Measurements from ENCODE around the gene KLHDC7B.

DNA sequence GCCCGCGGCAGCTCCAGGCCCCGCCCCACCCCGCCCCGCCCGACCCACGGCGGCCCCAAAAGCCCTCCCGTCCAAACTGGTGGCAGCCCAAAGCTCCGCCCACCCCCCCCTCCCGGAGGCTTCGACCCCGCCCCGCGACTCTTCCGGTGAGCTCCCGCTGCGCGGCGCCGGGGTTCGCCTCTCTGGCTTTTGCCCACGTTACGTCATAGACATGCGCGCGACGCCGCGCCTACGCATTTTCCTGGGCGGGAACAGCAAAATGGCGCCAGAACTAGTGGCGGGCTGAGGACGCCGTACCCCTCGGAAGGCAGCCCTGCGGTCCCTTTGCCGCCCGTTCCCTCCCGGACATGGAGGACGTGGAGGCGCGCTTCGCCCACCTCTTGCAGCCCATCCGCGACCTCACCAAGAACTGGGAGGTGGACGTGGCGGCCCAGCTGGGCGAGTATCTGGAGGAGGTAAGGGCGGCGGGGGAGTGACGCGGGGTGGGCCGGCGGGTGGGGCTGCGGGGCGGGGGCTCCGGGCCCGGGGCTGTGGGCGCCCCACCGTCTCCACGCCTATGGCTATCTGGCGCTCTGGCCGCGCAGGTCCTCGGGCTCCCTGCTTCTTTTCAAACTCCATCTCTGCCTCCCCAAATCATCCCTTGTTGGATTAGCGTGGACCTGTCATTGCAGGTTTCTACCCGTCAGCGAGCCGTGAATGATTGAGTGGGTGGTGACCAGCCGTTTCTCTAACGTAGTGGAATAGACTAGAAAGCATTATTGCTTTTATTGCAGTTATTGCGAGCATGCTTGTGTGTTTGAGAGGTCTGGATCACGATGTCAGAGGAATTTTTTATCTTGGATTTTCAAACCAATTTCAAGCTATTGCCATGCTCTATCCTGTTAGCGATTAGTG, 37.5 kb upstream of the KLHDC7B start, which contains the start of gene NCAPH2:
- TF ChIP-seq, protein P1, sequence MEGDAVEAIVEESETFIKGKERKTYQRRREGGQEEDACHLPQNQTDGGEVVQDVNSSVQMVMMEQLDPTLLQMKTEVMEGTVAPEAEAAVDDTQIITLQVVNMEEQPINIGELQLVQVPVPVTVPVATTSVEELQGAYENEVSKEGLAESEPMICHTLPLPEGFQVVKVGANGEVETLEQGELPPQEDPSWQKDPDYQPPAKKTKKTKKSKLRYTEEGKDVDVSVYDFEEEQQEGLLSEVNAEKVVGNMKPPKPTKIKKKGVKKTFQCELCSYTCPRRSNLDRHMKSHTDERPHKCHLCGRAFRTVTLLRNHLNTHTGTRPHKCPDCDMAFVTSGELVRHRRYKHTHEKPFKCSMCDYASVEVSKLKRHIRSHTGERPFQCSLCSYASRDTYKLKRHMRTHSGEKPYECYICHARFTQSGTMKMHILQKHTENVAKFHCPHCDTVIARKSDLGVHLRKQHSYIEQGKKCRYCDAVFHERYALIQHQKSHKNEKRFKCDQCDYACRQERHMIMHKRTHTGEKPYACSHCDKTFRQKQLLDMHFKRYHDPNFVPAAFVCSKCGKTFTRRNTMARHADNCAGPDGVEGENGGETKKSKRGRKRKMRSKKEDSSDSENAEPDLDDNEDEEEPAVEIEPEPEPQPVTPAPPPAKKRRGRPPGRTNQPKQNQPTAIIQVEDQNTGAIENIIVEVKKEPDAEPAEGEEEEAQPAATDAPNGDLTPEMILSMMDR (IDR thresholded peaks at IDR 0.05) = no peak
- TF ChIP-seq SIN3A (IDR thresholded peaks at IDR 0.05; ENCODE audit: borderline replicate concordance, insufficient read depth, low read depth, low read length) = no peak
- TF ChIP-seq POLR2AphosphoS5 (IDR thresholded peaks at IDR 0.05; ENCODE audit: low read depth, low read length) = peak; percentile 61; the same call in 1 of the 2 replicates
- TF ChIP-seq, protein P2, sequence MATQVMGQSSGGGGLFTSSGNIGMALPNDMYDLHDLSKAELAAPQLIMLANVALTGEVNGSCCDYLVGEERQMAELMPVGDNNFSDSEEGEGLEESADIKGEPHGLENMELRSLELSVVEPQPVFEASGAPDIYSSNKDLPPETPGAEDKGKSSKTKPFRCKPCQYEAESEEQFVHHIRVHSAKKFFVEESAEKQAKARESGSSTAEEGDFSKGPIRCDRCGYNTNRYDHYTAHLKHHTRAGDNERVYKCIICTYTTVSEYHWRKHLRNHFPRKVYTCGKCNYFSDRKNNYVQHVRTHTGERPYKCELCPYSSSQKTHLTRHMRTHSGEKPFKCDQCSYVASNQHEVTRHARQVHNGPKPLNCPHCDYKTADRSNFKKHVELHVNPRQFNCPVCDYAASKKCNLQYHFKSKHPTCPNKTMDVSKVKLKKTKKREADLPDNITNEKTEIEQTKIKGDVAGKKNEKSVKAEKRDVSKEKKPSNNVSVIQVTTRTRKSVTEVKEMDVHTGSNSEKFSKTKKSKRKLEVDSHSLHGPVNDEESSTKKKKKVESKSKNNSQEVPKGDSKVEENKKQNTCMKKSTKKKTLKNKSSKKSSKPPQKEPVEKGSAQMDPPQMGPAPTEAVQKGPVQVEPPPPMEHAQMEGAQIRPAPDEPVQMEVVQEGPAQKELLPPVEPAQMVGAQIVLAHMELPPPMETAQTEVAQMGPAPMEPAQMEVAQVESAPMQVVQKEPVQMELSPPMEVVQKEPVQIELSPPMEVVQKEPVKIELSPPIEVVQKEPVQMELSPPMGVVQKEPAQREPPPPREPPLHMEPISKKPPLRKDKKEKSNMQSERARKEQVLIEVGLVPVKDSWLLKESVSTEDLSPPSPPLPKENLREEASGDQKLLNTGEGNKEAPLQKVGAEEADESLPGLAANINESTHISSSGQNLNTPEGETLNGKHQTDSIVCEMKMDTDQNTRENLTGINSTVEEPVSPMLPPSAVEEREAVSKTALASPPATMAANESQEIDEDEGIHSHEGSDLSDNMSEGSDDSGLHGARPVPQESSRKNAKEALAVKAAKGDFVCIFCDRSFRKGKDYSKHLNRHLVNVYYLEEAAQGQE (IDR thresholded peaks at IDR 0.05; ENCODE audit: insufficient read depth in 1 of 2, low read depth in 2 of 2, low read length in 1 of 2) = 0 out of 4 replicates have a peak, but pooled peaks of 1 of the 2 experiments have one; percentile 25

Data from Panc1 (cell line).